A549 (cell line): ENCODE results near the gene KSR1. TPM values are rescaled to one million over a fixed set of nuclear protein-coding genes. Genes with fewer than 3 reads are reported as not detected.
A peak's percentile ranks its signal among the peaks of the same experiment; 100 is the strongest.
"Not testable (repeated sequence)": the region's sequence is repeated elsewhere in the genome, so short reads cannot be mapped to it uniquely, and the experiment has no call there.

ENCODE experiments used
- ATAC-seq, 2 experiments: fragments of 200-7000 bp in 1 of 2; fragments of >200 bp in 1 of 2; cut with Nextera tagmentation in 1 of 2; cut with Tn5 transposase in 1 of 2; 3 replicates each; pipeline versions ENCODE4 v1.8.0 to v1.9.1; 2018 to 2020; ENCODE audit warnings: mild to moderate bottlenecking in 1 of 2, moderate library complexity in 1 of 2
- CTCF ChIA-PET: fragments of 300-600 bp; sonication (Branson Sonifier 250); formaldehyde crosslinking; extraction: SDS; loops from one replicate; lab custom pipeline; 2021; ENCODE audit warnings: antibody characterized with exemption, inconsistent platforms; lab: Yijun Ruan, JAX
- POLR2A ChIA-PET: fragments of 350-600 bp; formaldehyde crosslinking; extraction: SDS; loops from one replicate; lab custom pipeline; 2021; ENCODE audit warnings: antibody characterized with exemption, inconsistent platforms; lab: Yijun Ruan, JAX
- DNase-seq, 2 experiments: peaks; one replicate each; pipeline versions ENCODE4 v3.0.0 to v3.0.0-alpha.2; 2011 to 2016; ENCODE audit warnings: low read depth in 1 of 2, low spot score in 1 of 2
- FAIRE-seq: peaks from 2 replicates; lab custom pipeline; 2011; peaks lifted over from hg19 to GRCh38; lab: Jason Lieb, UNC
- H3K27ac ChIP-seq, 2 experiments: fragments of >200 bp; sonication (Bioruptor Twin); formaldehyde crosslinking; 3 replicates each; pipeline ENCODE4 v1.5.1; 2016 to 2017
- H3K4me1 ChIP-seq: fragments of >200 bp; sonication (Bioruptor Twin); formaldehyde crosslinking; 3 replicates; pipeline ENCODE4 v1.6.1; 2016
- H3K4me2 ChIP-seq: fragments of >200 bp; sonication (Bioruptor Twin); formaldehyde crosslinking; 3 replicates; pipeline ENCODE4 v1.6.1; 2016
- H3K4me3 ChIP-seq: fragments of >200 bp; sonication (Bioruptor Twin); formaldehyde crosslinking; 3 replicates; pipeline ENCODE4 v1.5.1; 2016
- H3K9me3 ChIP-seq: fragments of >200 bp; sonication (Bioruptor Twin); formaldehyde crosslinking; 3 replicates; pipeline ENCODE4 v1.6.1; 2016
- CBX8 ChIP-seq: fragments of 200-600 bp; sonication (generic); IDR thresholded peaks from 2 replicates; pipeline ENCODE4 v1.6.1; 2016
- CEBPB ChIP-seq, 2 experiments: fragments of >200 bp in 1 of 2; sonication (Bioruptor Twin) in 1 of 2; formaldehyde crosslinking in 1 of 2; IDR thresholded peaks; 2 replicates each; pipeline ENCODE4 v1.6.1; 2012 to 2016
- E2F6 ChIP-seq: IDR thresholded peaks from 2 replicates; pipeline ENCODE4 v1.6.1; 2012; ENCODE audit warnings: low read depth, borderline replicate concordance
- EHMT2 ChIP-seq: fragments of 200-600 bp; sonication (generic); IDR thresholded peaks from 2 replicates; pipeline ENCODE4 v1.6.1; 2016; ENCODE audit warnings: antibody characterized with exemption, low read depth, mild to moderate bottlenecking, moderate library complexity
- FOXS1 ChIP-seq: fragments of 250-450 bp; sonication (Bioruptor Pico); IDR thresholded peaks from 2 replicates; pipeline ENCODE4 v1.5.0; 2020; ENCODE audit warnings: mild to moderate bottlenecking, moderate library complexity
- HES2 ChIP-seq: fragments of >200 bp; sonication (Bioruptor Twin); formaldehyde crosslinking; IDR thresholded peaks from 2 replicates; pipeline ENCODE4 v1.6.1; 2016
- HEYL ChIP-seq: fragments of 250-450 bp; sonication (Bioruptor Pico); IDR thresholded peaks from 2 replicates; pipeline ENCODE4 v1.8.0; 2021; ENCODE audit warnings: mild to moderate bottlenecking, moderate library complexity
- HOXB5 ChIP-seq: fragments of 250-450 bp; sonication (Bioruptor Pico); IDR thresholded peaks from 2 replicates; pipeline ENCODE4 v1.5.0; 2020; ENCODE audit warnings: mild to moderate bottlenecking, moderate library complexity
- KDM1A ChIP-seq: fragments of 200-600 bp; sonication (generic); IDR thresholded peaks from 2 replicates; pipeline ENCODE4 v1.6.1; 2016; ENCODE audit warnings: low read depth, mild to moderate bottlenecking
- MYC ChIP-seq: IDR thresholded peaks from 2 replicates; pipeline ENCODE4 v1.6.1; 2012; ENCODE audit warnings: mild to moderate bottlenecking, inconsistent platforms, low read length, improper control_type of control experiment, borderline replicate concordance
- PHF8 ChIP-seq: fragments of 200-600 bp; sonication (generic); IDR thresholded peaks from 2 replicates; pipeline ENCODE4 v1.6.1; 2016; ENCODE audit warnings: low read depth, mild to moderate bottlenecking, antibody characterized with exemption, moderate library complexity, borderline replicate concordance
- RCOR1 ChIP-seq: fragments of 150-350 bp; IDR thresholded peaks from 2 replicates; pipeline ENCODE4 v1.6.1; 2014; ENCODE audit warnings: antibody characterized with exemption, low read length, low read depth
- RNF2 ChIP-seq: fragments of 200-600 bp; sonication (generic); IDR thresholded peaks from 2 replicates; pipeline ENCODE4 v1.6.1; 2016; ENCODE audit warnings: low read depth, mild to moderate bottlenecking, antibody characterized with exemption, moderate library complexity, borderline replicate concordance
- USF2 ChIP-seq: fragments of 450-650 bp; IDR thresholded peaks from 2 replicates; pipeline ENCODE4 v1.6.1; 2014; ENCODE audit warnings: antibody characterized with exemption
- WGBS: methylation state at CpG from one replicate; pipeline ENCODE4 v1.1.6; 2017; ENCODE audit errors: missing lambda C conversion rate; 5-methylcytosine and 5-hydroxymethylcytosine counted together
- polyA plus RNA-seq, 4 experiments: library from polyadenylated mRNA; depleted of rRNA in 3 of 4; stranded (reverse); fragments of >200 nt; fragmentation: RNase III in 1 of 4; extraction: RNeasy Plus Mini Kit Qiagen cat#74134 plus additional on column Dnase treatment in 1 of 4; gene quantifications; 2 replicates in 3 of 4; 3 replicates in 1 of 4; pipeline ENCODE4 v1.2.3, GENCODE V29; 2011 to 2017
- TF ChIP-seq, protein P1 (sequence below): fragments of >200 bp; sonication (Bioruptor Twin); formaldehyde crosslinking; IDR thresholded peaks from 3 replicates; pipeline ENCODE4 v1.5.1; 2016

KSR1 gene
- polyA plus RNA-seq, 2 of the 4 experiments (the other 2 are of a cell fraction): 13.3 to 14.6 TPM

DNA sequence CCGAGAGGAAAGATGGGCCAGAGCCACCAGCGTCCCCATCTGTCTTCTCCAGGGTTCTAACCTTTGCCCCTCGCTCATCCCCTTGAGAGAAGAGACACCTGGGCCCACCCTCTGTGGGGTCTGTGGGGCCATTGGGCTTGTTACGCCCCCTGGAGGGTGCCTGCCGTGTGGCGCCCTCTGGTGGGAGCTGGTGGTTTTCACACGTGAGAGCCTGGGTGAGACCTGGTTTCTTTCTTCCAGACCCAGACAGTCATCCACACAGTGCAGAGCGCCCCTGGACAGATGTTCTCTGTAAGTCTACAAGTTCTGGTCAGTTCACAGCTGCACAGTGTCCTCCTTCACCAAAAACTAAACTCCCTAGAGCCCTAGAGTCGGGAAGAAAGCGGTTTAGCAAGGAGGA, 189.4 kb downstream of the KSR1 start:
- FAIRE-seq, H3K27ac ChIP-seq, H3K9me3 ChIP-seq, H3K4me1 ChIP-seq, H3K4me3 ChIP-seq, DNase-seq, H3K4me2 ChIP-seq, POLR2A ChIA-PET: not testable (repeated sequence)
- CTCF ChIA-PET: interaction anchor here (2.4 to 23.8 kb wide), 2 partner anchors 9 to 44 kb away, joined by 7 to 374 read pairs; no protein-coding TSS in a partner anchor
- ATAC-seq: peak; percentile 40 to 80; a peak in 3 of 6 replicates
- TF ChIP-seq, protein P1, sequence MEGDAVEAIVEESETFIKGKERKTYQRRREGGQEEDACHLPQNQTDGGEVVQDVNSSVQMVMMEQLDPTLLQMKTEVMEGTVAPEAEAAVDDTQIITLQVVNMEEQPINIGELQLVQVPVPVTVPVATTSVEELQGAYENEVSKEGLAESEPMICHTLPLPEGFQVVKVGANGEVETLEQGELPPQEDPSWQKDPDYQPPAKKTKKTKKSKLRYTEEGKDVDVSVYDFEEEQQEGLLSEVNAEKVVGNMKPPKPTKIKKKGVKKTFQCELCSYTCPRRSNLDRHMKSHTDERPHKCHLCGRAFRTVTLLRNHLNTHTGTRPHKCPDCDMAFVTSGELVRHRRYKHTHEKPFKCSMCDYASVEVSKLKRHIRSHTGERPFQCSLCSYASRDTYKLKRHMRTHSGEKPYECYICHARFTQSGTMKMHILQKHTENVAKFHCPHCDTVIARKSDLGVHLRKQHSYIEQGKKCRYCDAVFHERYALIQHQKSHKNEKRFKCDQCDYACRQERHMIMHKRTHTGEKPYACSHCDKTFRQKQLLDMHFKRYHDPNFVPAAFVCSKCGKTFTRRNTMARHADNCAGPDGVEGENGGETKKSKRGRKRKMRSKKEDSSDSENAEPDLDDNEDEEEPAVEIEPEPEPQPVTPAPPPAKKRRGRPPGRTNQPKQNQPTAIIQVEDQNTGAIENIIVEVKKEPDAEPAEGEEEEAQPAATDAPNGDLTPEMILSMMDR: peak; percentile 10; the same call in 1 of the 3 replicates
- 48% methylated on average over 4 of the region's 10 CpGs for WGBS

DNA sequence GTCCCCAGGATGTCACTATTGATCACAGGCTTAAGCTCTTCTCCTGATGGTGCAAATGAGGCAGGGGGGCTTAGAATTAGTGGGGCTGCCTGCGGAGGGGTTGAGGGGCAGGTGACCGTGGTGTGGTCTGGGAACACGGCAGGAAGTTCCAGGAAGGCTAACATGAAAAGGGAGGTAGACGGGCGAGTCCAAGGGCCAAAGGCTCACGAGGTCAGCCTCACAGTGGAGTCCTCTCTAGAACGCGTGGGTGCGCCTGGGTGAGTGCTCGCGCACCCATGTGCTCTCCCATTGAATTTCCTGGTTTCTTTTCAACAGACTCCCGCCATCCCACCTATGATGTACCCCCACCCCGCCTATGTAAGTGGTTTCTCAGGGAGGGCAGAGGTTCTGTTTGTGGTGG, 190.0 kb downstream of the KSR1 start:
- FAIRE-seq: no peak
- ChIA-PET CTCF (interaction anchor here (1.0 to 23.8 kb wide), 4 partner anchors 9 to 111 kb away, joined by 3 to 374 read pairs (median 6); no protein-coding TSS in a partner anchor), POLR2A (no interaction called here)
- H3K4me1 ChIP-seq: no peaks in the 10 kb centered on the region
- no peaks in the 10 kb centered on the region for H3K9me3 ChIP-seq
- DNase-seq: no peak
- H3K4me2 ChIP-seq: no peak overlapping the region
- 75% methylated on average over 12 of the region's 13 CpGs for WGBS
- H3K4me3 ChIP-seq: no peak overlapping the region
- ATAC-seq: no peak
- no peak overlapping the region for H3K27ac ChIP-seq
- TF ChIP-seq EHMT2: no peak

DNA sequence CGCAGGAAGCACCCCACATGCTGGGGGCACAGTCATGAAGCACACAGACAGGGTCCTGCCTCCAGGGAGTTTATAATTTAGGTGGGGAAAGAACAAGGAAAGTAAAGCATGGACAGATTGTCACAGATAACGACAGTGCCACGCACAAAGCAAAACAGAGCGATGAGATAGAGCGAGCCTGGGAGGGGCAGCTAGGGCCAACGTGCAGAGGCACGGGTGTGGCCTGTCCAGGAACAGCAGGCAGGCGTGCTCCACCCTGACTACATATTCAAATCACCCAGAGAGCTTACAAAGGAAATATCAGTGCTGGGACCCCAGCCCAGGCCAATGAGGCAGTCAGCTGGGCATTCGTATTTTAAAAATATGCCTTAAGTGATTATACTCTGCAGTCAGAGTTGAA, 191.5 kb downstream of the KSR1 start:
- H3K27ac ChIP-seq: no peak overlapping the region
- H3K9me3 ChIP-seq: no peaks in the 10 kb centered on the region
- no peak for TF ChIP-seq CBX8
- no peak for TF ChIP-seq HES2
- ATAC-seq (no peak), DNase-seq (no peak), FAIRE-seq (no peak)
- POLR2A ChIA-PET: no interaction called here
- CTCF ChIA-PET: interaction anchor here (0.9 to 23.8 kb wide), 5 partner anchors 7 to 108 kb away, joined by 3 to 500 read pairs (median 7); no protein-coding TSS in a partner anchor
- H3K4me3 ChIP-seq: no peak overlapping the region
- H3K4me2 ChIP-seq: no peak overlapping the region
- WGBS: 70% methylated on average over 9 of the region's 9 CpGs
- H3K4me1 ChIP-seq: no peaks in the 10 kb centered on the region

DNA sequence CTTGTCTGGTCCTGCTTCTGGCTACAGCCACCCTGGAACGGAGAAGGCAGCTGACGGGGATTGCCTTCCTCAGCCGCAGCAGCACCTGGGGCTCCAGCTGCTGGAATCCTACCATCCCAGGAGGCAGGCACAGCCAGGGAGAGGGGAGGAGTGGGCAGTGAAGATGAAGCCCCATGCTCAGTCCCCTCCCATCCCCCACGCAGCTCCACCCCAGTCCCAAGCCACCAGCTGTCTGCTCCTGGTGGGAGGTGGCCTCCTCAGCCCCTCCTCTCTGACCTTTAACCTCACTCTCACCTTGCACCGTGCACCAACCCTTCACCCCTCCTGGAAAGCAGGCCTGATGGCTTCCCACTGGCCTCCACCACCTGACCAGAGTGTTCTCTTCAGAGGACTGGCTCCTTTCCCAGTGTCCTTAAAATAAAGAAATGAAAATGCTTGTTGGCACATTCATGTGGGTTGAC, 192.9 kb downstream of the KSR1 start:
- POLR2A ChIA-PET, ATAC-seq, H3K27ac ChIP-seq, H3K4me2 ChIP-seq, FAIRE-seq, DNase-seq, H3K9me3 ChIP-seq, H3K4me1 ChIP-seq, H3K4me3 ChIP-seq: not testable (repeated sequence)
- WGBS: 31% methylated on average over 2 of the region's 5 CpGs
- CTCF ChIA-PET: interaction anchor here (2.8 to 23.8 kb wide), 5 partner anchors 13 to 412 kb away, joined by 23 to 500 read pairs (median 230); no protein-coding TSS in a partner anchor

DNA sequence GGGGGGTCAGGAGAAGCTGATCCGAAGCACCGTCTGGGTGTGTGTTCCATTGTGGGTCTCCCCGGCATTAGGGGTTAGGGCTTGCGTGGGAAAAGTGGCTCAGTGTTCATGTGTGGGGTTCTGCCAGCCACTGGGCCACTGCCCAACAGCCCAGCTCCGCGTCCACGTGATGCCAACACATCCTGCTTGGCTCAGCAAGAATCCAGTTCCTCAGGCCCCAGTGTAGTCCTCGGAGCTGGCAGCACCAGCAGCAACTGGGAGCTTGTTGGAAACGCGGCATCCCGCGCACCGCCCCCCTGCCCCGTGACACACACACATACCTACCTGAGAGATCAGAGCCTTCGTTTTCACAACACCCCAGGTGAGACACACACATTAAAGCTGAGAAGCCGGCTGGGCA, 193.7 kb downstream of the KSR1 start:
- no peaks in the 10 kb centered on the region for H3K9me3 ChIP-seq
- DNase-seq (no peak), ATAC-seq (no peak), FAIRE-seq (no peak)
- no peak overlapping the region for H3K4me2 ChIP-seq
- H3K27ac ChIP-seq: no peak overlapping the region
- CTCF ChIA-PET: interaction anchor here (0.7 to 23.8 kb wide), 19 partner anchors 10 to 451 kb away, joined by 3 to 500 read pairs (median 10); no protein-coding TSS in a partner anchor
- H3K4me1 ChIP-seq: no peaks in the 10 kb centered on the region
- H3K4me3 ChIP-seq: no peak overlapping the region
- POLR2A ChIA-PET: no interaction called here
- no peak for TF ChIP-seq E2F6
- no peak for TF ChIP-seq RNF2
- TF ChIP-seq CEBPB (IDR thresholded peaks at IDR 0.05): no peak
- TF ChIP-seq, protein P1: no peak
- TF ChIP-seq HOXB5 (CRISPR knock-in tag): no peak
- TF ChIP-seq PHF8: no peak
- no peak for TF ChIP-seq HEYL (CRISPR knock-in tag)
- TF ChIP-seq RCOR1: no peak
- no peak for TF ChIP-seq MYC
- no peak for TF ChIP-seq USF2
- TF ChIP-seq FOXS1 (CRISPR knock-in tag): no peak
- no peak for TF ChIP-seq KDM1A
- 82% methylated on average over 16 of the region's 16 CpGs for WGBS
